Brain microvascular endothelial cell (primary cell): ENCODE data around the gene MARCHF11.

Source experiments
- DNase-seq: peaks from one replicate; pipeline ENCODE4 v3.0.0-alpha.2; 2020
- H3K27ac ChIP-seq: fragments of 250-450 bp; sonication (Bioruptor Pico); 2 replicates; pipeline ENCODE4 v1.5.1; 2020; ENCODE audit warnings: mild to moderate bottlenecking, moderate library complexity
- H3K27me3 ChIP-seq: fragments of 250-450 bp; sonication (Bioruptor Pico); replicated peaks from 2 replicates; pipeline ENCODE4 v1.5.1; 2020; ENCODE audit warnings: mild to moderate bottlenecking
- H3K36me3 ChIP-seq: fragments of 250-450 bp; sonication (Bioruptor Pico); replicated peaks from 2 replicates; pipeline ENCODE4 v1.5.1; 2020; ENCODE audit warnings: mild to moderate bottlenecking
- H3K4me3 ChIP-seq: 2 replicates; pipeline ENCODE4 v1.5.1; 2011; ENCODE audit warnings: low read depth, mild to moderate bottlenecking, control low read depth, low read length, moderate library complexity
- CTCF ChIP-seq: IDR thresholded peaks from 2 replicates; pipeline ENCODE4 v1.5.1; 2011; ENCODE audit warnings: low read depth, mild to moderate bottlenecking, moderate library complexity, low read length, control low read depth, inconsistent platforms; ENCODE audit errors: missing control alignments
- in situ Hi-C: cut with HindIII; loops from 2 replicates; pipeline ENCODE4 v1.10.0; 2017; ENCODE audit warnings: low sequenced_read_pairs, low pct_ligation_motif_present

The MARCHF11 gene

GRCh38 chr5:16108418-16108817, 71.2 kb downstream of the MARCHF11 start:
- H3K27ac ChIP-seq, result no peak overlapping the region
- in situ Hi-C loops, result no loop called here
- H3K36me3 ChIP-seq, result no peaks in the 10 kb centered on the region
- TF ChIP-seq CTCF, result no peak
- no peak overlapping the region for H3K4me3 ChIP-seq
- no peaks in the 10 kb centered on the region for H3K27me3 ChIP-seq
- DNase-seq, result no peak

GRCh38 chr5:16104961-16105360, 74.6 kb downstream of the MARCHF11 start:
- TF ChIP-seq CTCF, result no peak
- H3K4me3 ChIP-seq, result no peak overlapping the region
- no peak overlapping the region for H3K27ac ChIP-seq
- H3K27me3 ChIP-seq, result no peaks in the 10 kb centered on the region
- no peak for DNase-seq
- in situ Hi-C loops, result no loop called here
- H3K36me3 ChIP-seq, result no peaks in the 10 kb centered on the region

- no peaks in the 10 kb centered on the region for H3K36me3 ChIP-seq
Measured at GRCh38 chr5:16095612-16096011, 84.0 kb downstream of the MARCHF11 start.

GRCh38 chr5:16090270-16090669, 89.3 kb downstream of the MARCHF11 start:
- TF ChIP-seq CTCF, result no peak
- no peak for DNase-seq
- Histone ChIP-seq H3K36me3 (no peaks in the 10 kb centered on the region), H3K27me3 (no peaks in the 10 kb centered on the region), H3K27ac (no peak overlapping the region), H3K4me3 (no peak overlapping the region)
- in situ Hi-C loops, result no loop called here

More at GRCh38 chr5:16095612-16096011, 84.0 kb downstream of the MARCHF11 start:
- Histone ChIP-seq H3K27me3 (no peaks in the 10 kb centered on the region), H3K27ac (no peak overlapping the region), H3K4me3 (no peak overlapping the region)
- no peak for DNase-seq
- TF ChIP-seq CTCF, result no peak
- in situ Hi-C loops, result no loop called here

GRCh38 chr5:16082982-16083381, 96.6 kb downstream of the MARCHF11 start:
- H3K4me3 ChIP-seq, result no peak overlapping the region
- in situ Hi-C loops, result no loop called here
- DNase-seq, result no peak
- no peaks in the 10 kb centered on the region for H3K36me3 ChIP-seq
- no peak overlapping the region for H3K27ac ChIP-seq
- no peak for TF ChIP-seq CTCF
- H3K27me3 ChIP-seq, result no peaks in the 10 kb centered on the region

- Histone ChIP-seq H3K36me3 (no peaks in the 10 kb centered on the region), H3K4me3 (no peak overlapping the region), H3K27me3 (no peaks in the 10 kb centered on the region), H3K27ac (no peak overlapping the region)
- no peak for TF ChIP-seq CTCF
- in situ Hi-C loops, result no loop called here
- DNase-seq, result no peak
Measured at GRCh38 chr5:16082053-16082452, 97.5 kb downstream of the MARCHF11 start.
